Ramos (cell line): ENCODE measurements around the gene CCNL1.
"Not testable (repeated sequence)": the region's sequence is repeated elsewhere in the genome, so short reads cannot be mapped to it uniquely, and the experiment has no call there.

Source experiments
- in situ Hi-C: fragments of 300-500 bp; cut with MboI; formaldehyde crosslinking; loops from one replicate; pipeline ENCODE4 v1.14.3; 2022; ENCODE audit warnings: low sequenced_read_pairs; ENCODE audit not compliant: unreplicated experiment

Gene CCNL1

DNA sequence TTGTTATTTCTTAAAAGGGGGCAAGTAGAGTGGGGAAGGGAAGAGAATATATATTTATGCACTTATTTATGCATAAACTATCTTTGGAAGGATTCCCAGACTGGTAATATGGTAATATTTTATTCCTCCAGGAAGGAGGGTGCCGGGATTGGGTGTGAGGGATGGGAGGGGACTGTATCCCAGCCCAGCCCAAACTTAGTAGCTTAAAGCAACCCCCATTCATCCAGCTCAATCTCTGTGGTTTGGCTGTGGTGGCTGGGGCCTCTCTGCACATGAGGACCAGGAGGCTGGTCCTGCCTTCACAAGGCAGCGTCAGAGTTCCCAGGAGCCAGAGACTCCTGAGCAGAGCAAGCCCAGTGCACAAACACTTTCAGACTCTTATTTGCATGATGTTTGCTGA is 48.4 kb downstream of the CCNL1 start:
- in situ Hi-C loops, result no loop called here

DNA sequence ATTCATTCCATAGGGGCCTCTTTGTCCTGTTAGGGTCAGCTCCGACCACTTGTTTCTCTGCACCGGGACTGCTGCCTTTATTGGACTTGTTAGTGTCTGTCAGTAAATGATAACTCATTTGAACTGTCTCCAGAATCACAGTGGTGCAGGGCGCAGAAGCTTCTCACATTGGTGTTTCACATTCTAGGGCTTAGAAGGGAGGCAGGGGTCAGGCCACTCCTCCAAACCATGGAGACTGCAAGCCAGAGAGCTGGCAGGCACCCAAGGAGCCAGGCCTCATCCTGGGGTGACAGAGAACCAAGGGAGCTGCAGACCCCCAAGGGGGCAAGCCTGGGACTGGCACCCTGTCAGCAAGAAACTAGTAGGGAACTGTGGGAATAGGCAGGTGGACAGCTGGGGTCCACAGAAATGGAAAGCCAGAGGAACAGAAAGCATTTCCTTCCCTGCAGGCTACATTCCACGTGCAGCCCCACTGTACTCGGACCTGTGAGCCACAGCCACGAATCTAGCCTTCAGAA is 49.1 kb downstream of the CCNL1 start:
- in situ Hi-C loops, result no loop called here

DNA sequence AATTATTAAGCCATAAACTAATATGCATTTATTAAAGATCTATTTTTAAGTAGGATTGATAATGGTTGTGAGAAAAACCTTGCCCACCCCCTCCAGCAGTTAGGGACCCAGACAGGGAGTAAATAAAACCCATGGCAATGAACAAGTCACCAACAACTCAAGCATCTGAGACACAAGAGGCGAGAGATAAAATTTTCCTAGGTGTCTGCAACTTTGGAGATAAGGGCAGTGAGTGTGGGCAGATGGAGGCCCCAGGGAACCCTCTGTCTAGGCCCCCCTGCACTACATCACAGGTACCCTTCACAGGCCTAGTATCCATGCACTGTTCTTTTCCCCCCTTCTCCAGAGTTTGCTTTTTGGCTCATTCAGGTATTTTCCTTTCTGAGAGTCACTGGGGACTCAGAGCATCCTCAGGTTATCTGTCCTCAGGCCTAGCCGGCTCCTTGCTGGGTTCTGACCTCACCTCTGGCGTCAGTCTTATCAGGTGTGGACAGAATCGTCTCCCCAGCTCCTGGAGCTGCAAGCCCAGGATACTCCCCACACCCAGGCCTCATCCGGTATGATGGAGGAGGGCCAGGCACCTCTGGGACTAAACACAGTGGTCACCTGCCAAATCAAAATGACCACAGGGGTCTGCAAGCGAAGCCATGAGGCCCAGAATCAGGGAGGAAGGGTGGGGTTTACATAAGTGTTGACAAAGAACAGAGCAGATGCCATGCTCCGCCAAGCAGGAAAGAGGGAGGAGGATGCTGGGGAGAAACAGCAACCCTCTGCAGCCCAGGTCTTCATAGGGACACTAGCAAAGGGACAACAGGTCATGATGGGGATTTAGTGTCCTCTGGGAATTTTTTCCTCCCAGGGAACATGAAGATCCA is 50.4 kb downstream of the CCNL1 start:
- in situ Hi-C loops, result no loop called here

DNA sequence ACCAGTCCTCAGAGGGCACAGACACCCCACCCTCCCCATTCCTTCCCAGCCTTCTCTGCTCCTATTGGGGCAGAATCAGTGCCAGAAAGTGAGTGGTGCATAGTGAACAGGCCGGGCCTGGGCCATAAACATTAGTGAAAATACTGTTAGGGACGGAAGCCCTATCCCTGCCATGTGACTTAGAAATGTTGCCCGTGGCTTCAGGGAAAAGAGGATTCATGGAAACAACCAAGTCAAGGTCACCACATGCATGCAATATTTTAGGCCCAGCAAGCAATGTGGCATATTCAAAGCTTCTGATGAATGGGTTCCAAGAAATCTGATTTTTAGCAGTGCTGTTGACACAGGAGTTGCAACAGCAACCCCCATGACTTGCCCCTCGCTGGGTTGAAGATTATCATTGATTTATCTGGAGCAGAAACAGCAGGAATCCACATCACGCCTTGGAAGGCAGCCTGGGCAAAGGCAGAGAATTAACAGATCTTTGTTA is 52.3 kb downstream of the CCNL1 start:
- in situ Hi-C loops, result no loop called here

DNA sequence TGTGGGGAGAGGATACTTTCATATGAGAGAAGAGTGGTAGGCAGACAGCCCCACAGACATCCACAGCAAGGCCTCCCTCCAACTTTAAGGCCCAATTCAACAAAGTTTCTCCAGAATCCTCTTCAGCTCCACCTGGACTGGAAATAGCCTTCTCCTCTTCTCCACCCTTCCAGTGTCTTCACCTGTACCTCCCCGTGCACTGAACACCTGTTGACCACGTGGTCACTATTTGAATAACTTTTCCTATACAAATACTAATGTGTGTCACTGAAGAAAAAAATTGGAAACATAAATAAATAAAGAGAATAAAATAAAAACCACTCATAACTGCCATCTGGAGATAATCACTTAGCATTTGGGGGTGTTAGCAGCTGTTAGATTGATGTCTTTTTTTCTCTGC is 52.9 kb downstream of the CCNL1 start:
- in situ Hi-C loops, result no loop called here

DNA sequence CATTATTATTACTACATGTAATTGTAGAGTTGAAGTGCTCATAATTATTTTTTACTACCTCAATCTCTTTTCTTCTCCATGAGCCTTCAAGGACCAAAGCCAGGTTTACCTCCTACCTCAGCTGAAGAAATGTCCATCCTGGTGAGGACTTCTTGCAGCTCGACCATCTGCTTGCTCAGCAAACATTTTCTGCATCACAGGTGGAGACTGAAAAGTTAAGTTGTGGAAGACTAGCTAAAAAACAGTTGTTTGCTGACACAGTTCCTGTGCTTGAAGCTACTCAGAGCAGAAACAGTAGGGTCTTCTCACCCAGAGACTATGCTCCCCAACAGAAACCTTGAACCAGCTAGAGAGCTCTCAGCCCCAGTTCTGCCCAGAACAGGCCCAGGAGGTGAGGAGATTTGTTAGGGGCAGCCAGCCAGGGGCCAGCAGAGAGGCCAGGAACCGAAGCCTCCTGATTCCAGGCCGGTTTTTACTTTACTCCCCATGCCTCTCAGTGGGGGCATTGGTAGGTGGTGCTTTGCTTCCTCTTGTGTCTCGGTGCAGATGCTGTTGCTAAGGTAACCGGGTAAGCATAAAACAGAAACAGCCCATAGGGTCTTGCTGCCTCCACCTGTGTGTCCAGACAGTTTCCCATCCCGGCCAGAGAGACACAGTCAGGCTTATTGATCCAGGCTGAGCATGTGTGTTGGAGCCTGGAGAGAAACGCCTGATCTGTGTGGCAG is 54.9 kb downstream of the CCNL1 start:
- in situ Hi-C loops, result no loop called here

DNA sequence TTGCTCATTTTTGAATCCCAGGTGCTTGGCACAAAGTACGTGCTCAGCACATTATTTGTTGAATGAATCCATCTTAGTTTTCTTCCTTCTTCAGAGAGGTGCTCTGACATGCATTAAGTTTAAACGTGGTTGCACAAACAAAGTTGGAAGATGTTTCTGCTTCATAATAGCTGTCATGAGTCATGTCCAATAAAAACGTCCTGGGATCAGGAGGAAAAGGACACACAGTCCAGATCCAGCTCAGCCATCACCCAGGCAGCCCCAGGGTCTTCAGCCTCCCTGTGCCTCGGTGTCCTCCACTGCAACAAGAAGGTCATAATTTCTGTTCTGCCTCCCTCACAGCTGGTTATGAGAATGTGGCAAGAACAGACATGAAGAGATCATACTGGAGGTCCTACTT is 55.4 kb downstream of the CCNL1 start:
- in situ Hi-C loops, result no loop called here

DNA sequence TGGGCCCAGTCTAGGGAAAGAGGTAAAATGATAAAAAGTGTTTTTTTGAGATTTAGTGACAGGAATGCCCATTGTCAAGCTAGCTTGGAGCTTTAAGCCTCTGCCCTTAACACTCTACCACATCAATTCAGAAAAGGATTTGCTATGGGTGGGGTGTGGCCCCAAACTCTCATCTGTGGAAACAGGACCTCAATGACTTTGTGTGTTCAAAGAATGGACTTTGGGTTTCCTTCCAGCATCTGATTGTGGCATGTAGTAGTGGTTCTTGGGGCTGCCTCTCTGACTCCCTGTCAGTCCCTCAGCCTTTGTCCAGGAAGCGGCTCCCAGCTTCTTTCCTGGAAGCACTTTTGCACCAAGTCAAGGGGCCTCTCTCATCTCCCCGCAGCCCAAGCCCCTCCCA is 56.1 kb downstream of the CCNL1 start:
- in situ Hi-C loops, result no loop called here

DNA sequence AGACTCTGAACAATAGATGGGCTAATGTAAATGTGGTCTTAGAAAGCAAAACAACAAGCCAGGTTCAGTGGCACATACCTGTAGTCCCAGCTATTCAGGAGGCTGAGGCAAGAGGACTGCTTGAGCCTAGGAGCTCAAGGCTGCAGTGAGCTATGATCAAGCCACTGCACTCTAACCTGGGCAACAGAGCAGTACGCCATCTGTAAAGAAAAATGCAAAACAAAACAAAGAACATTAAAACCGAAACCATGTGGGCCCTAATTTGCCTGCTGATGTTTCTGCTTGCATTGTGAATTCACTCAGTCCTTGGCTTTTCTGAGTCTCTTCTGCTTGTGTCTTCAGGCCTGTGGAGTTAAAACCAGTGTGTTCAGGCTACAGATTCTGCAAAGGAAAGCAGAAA is 56.7 kb downstream of the CCNL1 start:
- in situ Hi-C loops, result no loop called here

DNA sequence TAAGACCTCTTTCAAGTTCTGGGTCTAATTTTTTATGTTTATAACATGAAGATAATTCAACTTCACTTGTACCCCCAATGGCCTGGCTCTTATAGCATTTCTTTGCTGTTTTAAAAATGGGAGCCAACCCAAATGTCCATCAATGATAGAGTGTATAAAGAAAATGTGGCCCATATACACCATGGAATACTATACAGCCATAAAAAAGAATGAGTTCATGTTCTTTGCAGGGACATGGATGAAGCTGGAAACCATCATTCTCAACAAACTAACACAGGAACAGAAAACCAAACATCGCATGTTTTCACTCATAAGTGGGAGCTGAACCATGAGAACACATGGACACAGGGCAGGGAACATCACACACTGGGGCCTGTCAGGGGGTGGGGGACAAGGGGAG is 57.4 kb downstream of the CCNL1 start:
- in situ Hi-C loops, result not testable (repeated sequence)

DNA sequence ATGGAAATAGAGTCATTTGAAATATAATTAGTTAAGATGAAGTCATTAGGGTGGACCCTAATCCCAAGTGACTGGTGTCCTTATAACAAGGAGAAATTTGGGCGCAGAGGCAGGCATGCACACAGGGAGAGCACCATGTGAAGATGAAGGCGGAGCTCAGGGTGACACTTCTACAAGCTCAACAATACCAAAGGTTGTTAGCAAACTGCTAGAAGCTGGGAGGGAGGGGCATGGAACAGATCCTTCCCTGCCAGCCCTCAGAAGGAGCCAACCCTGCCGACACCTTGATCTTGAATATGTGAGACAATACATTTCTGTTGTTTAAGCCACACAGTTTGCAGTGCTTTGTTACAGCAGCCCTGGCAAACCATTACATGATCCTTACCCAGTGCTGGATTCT is 57.8 kb downstream of the CCNL1 start:
- in situ Hi-C loops, result no loop called here

DNA sequence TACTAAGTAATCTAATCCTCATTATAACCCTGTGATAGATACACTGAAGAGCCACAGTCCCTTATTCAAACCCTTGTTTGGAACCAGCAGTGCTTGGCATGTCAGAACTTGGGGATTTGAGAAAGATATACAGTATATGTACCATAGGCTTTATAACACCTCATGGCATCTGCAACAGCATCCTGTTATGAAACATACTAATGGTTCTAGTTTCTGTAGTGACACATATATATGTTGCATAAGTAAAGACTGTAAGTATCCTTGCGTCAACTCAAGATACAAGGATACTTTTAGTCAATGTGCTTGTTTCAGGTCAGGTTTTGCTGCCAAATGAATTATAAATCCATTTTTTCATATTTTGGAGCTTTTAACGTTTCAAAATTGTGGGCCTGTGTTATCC is 58.5 kb downstream of the CCNL1 start:
- in situ Hi-C loops, result no loop called here

DNA sequence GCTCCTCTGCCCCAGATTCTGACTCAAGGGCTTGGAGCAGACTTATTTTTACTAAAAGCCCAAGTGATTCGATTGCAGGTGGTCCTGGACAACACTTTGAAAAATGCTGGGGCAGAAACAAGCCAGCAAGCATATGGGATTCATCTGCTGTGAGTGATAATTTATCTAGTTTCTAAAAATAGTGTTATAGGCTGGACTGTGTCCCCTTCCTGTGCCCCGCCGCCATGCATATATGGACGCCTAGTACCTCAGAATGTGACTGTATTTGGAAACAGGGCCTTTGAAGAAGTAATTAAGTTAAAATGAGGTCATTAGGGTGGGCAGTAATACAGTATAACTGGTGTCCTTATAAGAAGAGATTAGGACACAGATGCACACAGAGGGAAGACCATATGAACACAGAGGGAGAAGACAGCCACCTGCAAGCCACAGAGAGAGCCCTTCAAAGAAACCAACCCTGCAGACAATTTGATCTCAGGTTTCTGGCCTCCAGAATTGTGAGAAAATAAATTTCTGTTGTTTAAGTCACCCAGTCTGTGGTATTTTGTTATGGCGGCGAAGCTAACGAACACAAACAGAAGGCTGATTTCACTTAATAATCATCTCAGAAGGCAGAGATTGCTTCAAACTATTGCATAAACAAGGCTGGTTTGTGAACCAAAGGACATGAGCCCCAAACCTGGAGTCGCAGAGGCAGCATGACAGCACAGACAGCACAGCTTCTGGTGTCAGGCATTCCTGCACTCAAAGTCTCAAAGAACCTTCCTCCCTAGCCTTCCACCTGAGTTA is 59.1 kb downstream of the CCNL1 start:
- in situ Hi-C loops, result no loop called here

DNA sequence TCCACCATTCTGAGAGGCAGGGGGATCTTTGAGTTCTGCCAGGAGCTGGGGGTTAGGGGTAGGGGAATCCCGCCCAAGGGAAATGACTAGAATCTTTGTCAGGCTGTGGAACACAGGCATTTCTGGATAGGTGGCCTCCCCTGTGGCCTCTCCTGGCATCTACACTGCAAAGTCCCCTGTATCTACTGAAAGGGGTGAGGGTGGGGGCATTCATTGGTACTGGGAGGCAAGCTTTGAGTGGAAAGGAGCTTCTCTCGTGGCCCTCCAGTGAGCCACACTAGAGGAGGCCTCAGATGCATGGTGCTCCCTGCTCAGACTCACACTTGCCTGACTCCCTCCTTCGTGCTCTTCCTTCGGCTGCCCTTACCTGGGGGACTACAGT is 59.9 kb downstream of the CCNL1 start:
- in situ Hi-C loops, result no loop called here

DNA sequence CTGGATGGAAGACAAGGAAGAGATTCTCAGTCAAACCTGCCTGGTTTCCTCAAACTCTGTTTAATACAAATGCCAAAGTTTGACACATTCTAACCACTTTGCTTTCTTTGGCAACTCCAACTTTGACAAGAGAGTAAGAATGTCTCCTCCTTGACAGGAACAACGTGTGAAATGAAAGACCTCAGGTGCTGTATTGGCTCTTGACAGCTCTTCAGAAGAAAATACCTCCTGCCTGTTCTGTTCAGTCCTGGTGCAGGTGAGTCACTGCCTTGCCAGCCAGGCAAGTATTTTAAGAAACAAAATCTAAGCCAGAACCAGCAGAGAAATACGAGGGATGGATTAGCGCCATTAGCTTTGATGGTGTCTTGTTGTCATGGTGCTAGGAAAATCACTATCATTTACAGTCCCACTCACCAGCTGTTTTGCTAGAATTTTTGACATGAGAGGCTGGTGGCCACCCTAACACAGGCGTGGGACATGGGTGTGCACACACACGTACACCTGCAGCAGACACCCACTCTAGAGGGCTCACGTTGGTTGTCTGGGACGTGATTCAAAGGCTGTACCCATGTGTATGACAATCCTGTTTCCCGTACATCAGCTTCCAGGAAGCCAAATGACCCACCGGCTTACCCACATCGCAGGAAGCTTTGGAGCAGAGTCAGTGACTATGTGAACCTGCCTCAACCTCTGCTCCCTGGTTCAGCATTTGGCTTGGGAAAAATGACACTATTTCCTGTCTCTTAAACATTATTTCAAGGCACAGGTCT is 60.4 kb downstream of the CCNL1 start:
- in situ Hi-C loops, result no loop called here

DNA sequence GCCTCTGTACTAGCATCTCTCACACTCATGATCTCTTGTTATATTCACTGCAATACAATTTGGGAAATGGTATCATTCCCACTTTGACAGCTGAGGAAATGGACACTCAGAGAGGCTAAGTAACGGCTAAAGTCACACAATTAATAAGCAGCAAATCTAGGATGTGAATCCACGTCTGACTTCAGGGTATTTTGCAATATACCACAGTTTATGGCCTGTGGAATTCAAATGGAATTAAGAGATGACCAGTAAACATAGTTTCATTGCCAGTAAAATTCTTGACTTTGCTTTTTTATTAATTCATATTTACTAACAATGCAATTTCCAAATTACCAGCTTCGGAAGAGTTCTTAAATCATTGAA is 61.1 kb downstream of the CCNL1 start:
- in situ Hi-C loops, result no loop called here

DNA sequence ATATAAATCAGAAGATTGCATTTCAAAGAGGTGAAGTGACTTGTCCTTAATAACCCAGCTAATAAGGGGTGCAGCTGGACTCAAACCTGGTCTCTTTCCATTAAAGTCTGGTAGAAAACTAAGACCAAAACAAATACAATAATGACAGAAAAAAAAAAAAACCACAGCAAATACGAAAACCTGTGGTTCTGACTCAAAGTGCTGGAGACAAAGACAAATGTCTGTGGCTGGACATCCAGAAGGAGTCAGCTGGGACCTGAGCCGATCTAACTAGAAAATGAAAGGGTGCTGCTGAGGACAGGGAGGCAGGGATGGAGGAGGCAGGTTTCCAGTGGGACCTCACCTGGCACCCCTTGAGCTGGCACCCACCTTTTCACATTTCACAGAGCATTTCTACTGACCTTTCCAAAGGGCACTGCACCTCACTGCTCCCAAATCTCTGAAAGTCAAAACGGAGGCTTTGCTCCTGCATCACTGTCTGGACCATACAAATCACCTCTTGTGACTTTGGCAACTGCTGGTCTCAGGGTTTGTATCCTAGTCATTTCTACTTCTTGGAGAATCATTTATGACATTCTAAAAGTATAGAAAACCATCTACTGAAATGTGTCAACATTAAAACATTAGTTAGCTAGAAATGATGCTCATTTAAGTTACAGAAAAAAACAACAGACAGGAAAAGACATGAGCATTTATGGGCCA is 61.7 kb downstream of the CCNL1 start:
- in situ Hi-C loops, result no loop called here
